GM23338 (cell line): ENCODE results near the gene SYT2. TPM values are rescaled to one million over a fixed set of nuclear protein-coding genes. Genes with fewer than 3 reads are reported as not detected.

ENCODE experiments used
- ATAC-seq: fragments of 200-7000 bp; cut with Tn5 transposase; 3 replicates; pipeline ENCODE4 v1.9.1; 2020
- DNase-seq: peaks from one replicate; pipeline ENCODE4 v3.0.0-alpha.2; 2015; ENCODE audit warnings: low spot score
- H2AFZ ChIP-seq: fragments of 200-600 bp; sonication (generic); 2 replicates; pipeline ENCODE4 v1.8.0; 2016; ENCODE audit warnings: antibody characterized with exemption, mild to moderate bottlenecking, moderate library complexity
- H3F3A ChIP-seq: fragments of 200-600 bp; sonication (generic); replicated peaks from 2 replicates; pipeline ENCODE4 v1.8.0; 2017; ENCODE audit warnings: antibody characterized with exemption, mixed run types, low read depth
- H3K27ac ChIP-seq: fragments of 200-600 bp; sonication (generic); 2 replicates; pipeline ENCODE4 v1.6.1; 2016; ENCODE audit warnings: low read depth
- H3K27me3 ChIP-seq: fragments of 200-600 bp; sonication (generic); 2 replicates; pipeline ENCODE4 v1.8.0; 2016; ENCODE audit warnings: mild to moderate bottlenecking, mixed run types, moderate library complexity; ENCODE audit not compliant: insufficient read depth
- H3K36me3 ChIP-seq: fragments of 200-600 bp; sonication (generic); 2 replicates; pipeline ENCODE4 v1.8.0; 2016; ENCODE audit warnings: mild to moderate bottlenecking; ENCODE audit not compliant: insufficient read depth
- H3K4me1 ChIP-seq: fragments of 200-600 bp; sonication (generic); 2 replicates; pipeline ENCODE4 v1.8.0; 2016; ENCODE audit warnings: mild to moderate bottlenecking, moderate library complexity; ENCODE audit not compliant: insufficient read depth
- H3K4me2 ChIP-seq: fragments of 200-600 bp; sonication (generic); 2 replicates; pipeline ENCODE4 v1.7.1; 2017; ENCODE audit warnings: mixed run types
- H3K4me3 ChIP-seq: fragments of 200-600 bp; sonication (generic); 2 replicates; pipeline ENCODE4 v1.6.1; 2016; ENCODE audit warnings: mixed run types
- H3K79me2 ChIP-seq: fragments of 200-600 bp; sonication (generic); replicated peaks from 2 replicates; pipeline ENCODE4 v1.8.0; 2017; ENCODE audit warnings: mild to moderate bottlenecking; ENCODE audit not compliant: insufficient read depth
- H3K9me2 ChIP-seq: fragments of 200-600 bp; sonication (generic); 2 replicates; pipeline ENCODE4 v1.8.0; 2017; ENCODE audit not compliant: insufficient read depth
- H4K20me1 ChIP-seq: fragments of 200-600 bp; sonication (generic); replicated peaks from 2 replicates; pipeline ENCODE4 v1.8.0; 2017; ENCODE audit warnings: mild to moderate bottlenecking; ENCODE audit not compliant: insufficient read depth
- H3K27ac Mint-ChIP-seq: 2 replicates; pipeline ENCODE4 v1.8.0; 2020; ENCODE audit warnings: inconsistent platforms, mild to moderate bottlenecking, moderate library complexity, mixed read lengths
- H3K27me3 Mint-ChIP-seq: 3 replicates; pipeline ENCODE4 v1.8.0; 2022; ENCODE audit warnings: low read depth, mild to moderate bottlenecking, moderate library complexity, mixed read lengths, inconsistent platforms; ENCODE audit not compliant: insufficient read depth, poor library complexity
- H3K36me3 Mint-ChIP-seq: 3 replicates; pipeline ENCODE4 v1.8.0; 2021; ENCODE audit warnings: low read depth, mild to moderate bottlenecking, inconsistent platforms, moderate library complexity, mixed read lengths
- H3K4me1 Mint-ChIP-seq: 3 replicates; pipeline ENCODE4 v1.8.0; 2020; ENCODE audit warnings: mild to moderate bottlenecking, inconsistent platforms, mixed read lengths
- H3K4me3 Mint-ChIP-seq: 3 replicates; pipeline ENCODE4 v1.8.0; 2021; ENCODE audit warnings: moderate library complexity, mild to moderate bottlenecking, inconsistent platforms, mixed read lengths
- H3K9me3 Mint-ChIP-seq: 3 replicates; pipeline ENCODE4 v1.8.0; 2020; ENCODE audit warnings: moderate library complexity, mild to moderate bottlenecking, inconsistent platforms, mixed read lengths
- CREB1 ChIP-seq: fragments of 250-450 bp; sonication (Bioruptor Pico); IDR thresholded peaks from 2 replicates; pipeline ENCODE4 v1.5.0; 2020; ENCODE audit warnings: low read depth, mild to moderate bottlenecking, moderate library complexity
- EZH2 ChIP-seq: fragments of 200-600 bp; sonication (generic); IDR thresholded peaks from one replicate; pipeline ENCODE4 v1.8.0; 2017; ENCODE audit warnings: antibody characterized with exemption, mild to moderate bottlenecking, low read depth; ENCODE audit not compliant: unreplicated experiment
- EZH2phosphoT487 ChIP-seq: fragments of 200-600 bp; sonication (generic); IDR thresholded peaks from one replicate; pipeline ENCODE4 v1.8.1; 2018; ENCODE audit warnings: antibody characterized with exemption; ENCODE audit not compliant: unreplicated experiment
- JUNB ChIP-seq: IDR thresholded peaks from one replicate; pipeline ENCODE4 v1.6.1; 2016; ENCODE audit warnings: antibody characterized with exemption; ENCODE audit not compliant: unreplicated experiment
- NANOG ChIP-seq: IDR thresholded peaks from 2 replicates; pipeline ENCODE4 v1.6.1; 2016; ENCODE audit warnings: antibody characterized with exemption, borderline replicate concordance
- REST ChIP-seq: IDR thresholded peaks from one replicate; pipeline ENCODE4 v1.6.1; 2018; ENCODE audit warnings: antibody characterized with exemption; ENCODE audit not compliant: unreplicated experiment
- STAT1 ChIP-seq: IDR thresholded peaks from one replicate; pipeline ENCODE4 v1.6.1; 2016; ENCODE audit warnings: antibody characterized with exemption; ENCODE audit not compliant: unreplicated experiment
- ZNF114 ChIP-seq: fragments of 250-450 bp; sonication (Bioruptor Pico); IDR thresholded peaks from 2 replicates; pipeline ENCODE4 v1.5.0; 2020; ENCODE audit warnings: mild to moderate bottlenecking, moderate library complexity
- ZNF331 ChIP-seq: fragments of 250-450 bp; sonication (Bioruptor Pico); IDR thresholded peaks from 2 replicates; pipeline ENCODE4 v1.5.0; 2020; ENCODE audit warnings: low read depth, mild to moderate bottlenecking, moderate library complexity
- polyA plus RNA-seq: library from polyadenylated mRNA; unstranded; fragments of >200 nt; fragmentation: Nextera tagmentation; extraction: Ambion mirVana; gene quantifications from 2 replicates; pipeline ENCODE4 v1.2.1, GENCODE V29; 2016
- total RNA-seq: library from RNA; depleted of rRNA; stranded (reverse); fragments of >200 nt; shearing (Covaris generic); gene quantifications from 2 replicates; pipeline ENCODE4 v1.2.3, GENCODE V29; 2014
- TF ChIP-seq, protein P1 (sequence below): IDR thresholded peaks from 2 replicates; pipeline ENCODE4 v1.6.1; 2016; ENCODE audit warnings: antibody characterized with exemption
- TF ChIP-seq, protein P2 (sequence below), 2 experiments: fragments of 200-600 bp in 1 of 2; sonication (generic) in 1 of 2; conservative IDR thresholded peaks; 2 replicates each; pipeline versions ENCODE4 v1.5.1 to v1.6.1; 2016 to 2017; ENCODE audit warnings: antibody characterized with exemption in 2 of 2, low read depth in 2 of 2, mild to moderate bottlenecking in 2 of 2, moderate library complexity in 1 of 2

SYT2 gene
- total and polyA plus RNA-seq, 2 experiments from 2014 or later: 2.4 to 12.5 TPM

DNA sequence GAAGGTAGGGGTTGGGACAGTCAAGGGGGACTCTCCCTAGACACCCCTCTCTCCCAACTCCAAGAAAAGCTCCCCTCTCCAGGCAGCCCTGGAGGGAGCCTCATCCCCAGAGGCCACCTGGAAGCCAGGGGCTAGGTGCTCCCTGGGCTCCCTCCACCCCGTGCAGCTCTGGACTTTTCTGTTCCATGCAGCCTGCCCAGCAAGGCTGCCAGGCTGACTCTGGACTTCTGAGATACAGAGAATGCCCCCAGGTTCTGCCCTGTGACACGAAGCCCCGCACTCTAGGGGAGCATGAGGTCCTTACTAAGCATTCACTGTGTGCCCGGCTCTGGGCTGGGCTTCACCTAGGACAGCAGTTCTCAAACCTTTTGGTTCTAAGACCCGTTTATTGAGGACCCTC, 10.2 kb downstream of the SYT2 start:
- Histone ChIP-seq H3K9me2 (no peaks in the 10 kb centered on the region), H3K4me3 (no peak overlapping the region), H3K4me1 (peaks cover 12% of the 10 kb centered on the region), H3K79me2 (no peaks in the 10 kb centered on the region), H3F3A (0 out of 2 replicates have a peak, but pooled peaks cover 2% of the 10 kb centered on the region), H3K27me3 (no peaks in the 10 kb centered on the region), H3K27ac (no peak overlapping the region), H2AFZ (no peak overlapping the region), H3K36me3 (no peaks in the 10 kb centered on the region), H4K20me1 (peaks cover 32% of the 10 kb centered on the region; the same call in 1 of the 2 replicates), H3K4me2 (no peak overlapping the region)
- H3K36me3 Mint-ChIP-seq: no peaks in the 10 kb centered on the region; the same call in 2 of the 3 replicates
- TF ChIP-seq, protein P1, sequence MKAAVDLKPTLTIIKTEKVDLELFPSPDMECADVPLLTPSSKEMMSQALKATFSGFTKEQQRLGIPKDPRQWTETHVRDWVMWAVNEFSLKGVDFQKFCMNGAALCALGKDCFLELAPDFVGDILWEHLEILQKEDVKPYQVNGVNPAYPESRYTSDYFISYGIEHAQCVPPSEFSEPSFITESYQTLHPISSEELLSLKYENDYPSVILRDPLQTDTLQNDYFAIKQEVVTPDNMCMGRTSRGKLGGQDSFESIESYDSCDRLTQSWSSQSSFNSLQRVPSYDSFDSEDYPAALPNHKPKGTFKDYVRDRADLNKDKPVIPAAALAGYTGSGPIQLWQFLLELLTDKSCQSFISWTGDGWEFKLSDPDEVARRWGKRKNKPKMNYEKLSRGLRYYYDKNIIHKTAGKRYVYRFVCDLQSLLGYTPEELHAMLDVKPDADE: no peak
- TF ChIP-seq ZNF331 (CRISPR knock-in tag) (no peak), STAT1 (no peak), JUNB (no peak), NANOG (no peak), CREB1 (CRISPR knock-in tag) (no peak), REST (no peak), EZH2phosphoT487 (no peak), ZNF114 (CRISPR knock-in tag) (no peak), EZH2 (no peak)
- TF ChIP-seq, protein P2, sequence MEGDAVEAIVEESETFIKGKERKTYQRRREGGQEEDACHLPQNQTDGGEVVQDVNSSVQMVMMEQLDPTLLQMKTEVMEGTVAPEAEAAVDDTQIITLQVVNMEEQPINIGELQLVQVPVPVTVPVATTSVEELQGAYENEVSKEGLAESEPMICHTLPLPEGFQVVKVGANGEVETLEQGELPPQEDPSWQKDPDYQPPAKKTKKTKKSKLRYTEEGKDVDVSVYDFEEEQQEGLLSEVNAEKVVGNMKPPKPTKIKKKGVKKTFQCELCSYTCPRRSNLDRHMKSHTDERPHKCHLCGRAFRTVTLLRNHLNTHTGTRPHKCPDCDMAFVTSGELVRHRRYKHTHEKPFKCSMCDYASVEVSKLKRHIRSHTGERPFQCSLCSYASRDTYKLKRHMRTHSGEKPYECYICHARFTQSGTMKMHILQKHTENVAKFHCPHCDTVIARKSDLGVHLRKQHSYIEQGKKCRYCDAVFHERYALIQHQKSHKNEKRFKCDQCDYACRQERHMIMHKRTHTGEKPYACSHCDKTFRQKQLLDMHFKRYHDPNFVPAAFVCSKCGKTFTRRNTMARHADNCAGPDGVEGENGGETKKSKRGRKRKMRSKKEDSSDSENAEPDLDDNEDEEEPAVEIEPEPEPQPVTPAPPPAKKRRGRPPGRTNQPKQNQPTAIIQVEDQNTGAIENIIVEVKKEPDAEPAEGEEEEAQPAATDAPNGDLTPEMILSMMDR (conservative IDR thresholded peaks at IDR 0.05; ENCODE audit: low read depth in 2 of 2): no peak
- peaks cover 7% of the 10 kb centered on the region for H3K27me3 Mint-ChIP-seq
- no peak overlapping the region for H3K27ac Mint-ChIP-seq
- H3K4me1 Mint-ChIP-seq: peaks cover 15% of the 10 kb centered on the region
- ATAC-seq: no peak
- no peaks in the 10 kb centered on the region for H3K9me3 Mint-ChIP-seq
- no peak for DNase-seq
- no peak overlapping the region for H3K4me3 Mint-ChIP-seq
